ENCODE measurements around the gene S100A13. TPM values are rescaled to one million over a fixed set of nuclear protein-coding genes. Genes with fewer than 3 reads are reported as not detected.

The S100A13 gene
- total RNA-seq, 2 donors from 2014 or later = 5.0 to 10.3 TPM

DNA sequence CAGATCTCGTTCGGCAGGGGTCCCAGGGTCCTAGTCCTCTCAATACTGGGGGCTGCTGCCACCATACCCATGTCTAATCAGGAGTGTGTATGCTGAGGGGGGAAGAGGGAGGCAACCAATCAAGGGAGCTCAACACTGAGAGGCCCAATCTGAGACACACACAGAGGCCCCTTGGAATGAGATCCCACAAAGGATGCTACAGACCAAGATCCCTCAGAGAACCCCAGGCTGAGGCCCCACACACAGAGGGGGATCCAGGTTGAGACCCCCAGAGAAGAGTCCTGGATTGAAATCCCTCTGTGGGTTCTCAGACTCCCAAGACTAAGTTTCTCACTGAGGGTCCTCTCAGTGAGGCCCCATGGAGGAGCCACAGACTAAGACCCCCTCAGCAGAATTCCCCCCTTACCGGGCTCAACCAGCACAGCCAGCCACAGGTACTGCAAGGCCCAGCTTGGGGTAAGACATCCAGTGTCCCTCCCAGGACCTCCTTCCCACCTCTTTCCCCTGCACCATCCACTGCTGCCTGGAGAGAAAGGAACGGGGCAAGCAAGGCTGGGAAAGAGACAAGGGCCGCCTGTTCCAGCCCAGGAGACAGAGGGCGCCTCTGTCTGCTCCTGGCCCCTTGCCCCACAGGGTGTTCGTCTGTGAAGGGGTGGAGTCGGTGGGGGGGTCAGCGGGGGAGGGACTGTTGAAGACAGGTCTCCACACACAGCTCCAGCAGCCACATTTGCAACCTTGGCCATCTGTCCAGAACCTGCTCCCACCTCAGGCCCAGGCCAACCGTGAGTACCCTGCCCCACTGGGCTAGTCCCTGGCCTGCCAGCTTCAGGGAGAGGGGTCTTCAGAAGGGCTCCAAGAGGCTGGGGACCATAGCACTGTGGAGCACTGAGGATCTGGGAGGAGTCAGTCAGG lies 666 bp upstream of the S100A13 start, which contains the start of gene S100A1:
TSS of gene S100A1 (plus strand) at position 720 of the 912 bp plus-strand sequence. CDS start 2,088 bp downstream, outside the sequence.
- peak in 1 of 2 donors; percentile 20 for ATAC-seq
- Mint-ChIP-seq H3K27me3 (peaks cover 0 to 8% of the 10 kb centered on the region in 2 donors), H3K9me3 (no peaks in the 10 kb centered on the region), H3K27ac (no peak within 1 kb of the TSS), H3K4me3 (no peak within 1 kb of the TSS), H3K36me3 (no peaks in the 10 kb centered on the region), H3K4me1 (ENCODE audit: low read depth in 2 of 2) (peaks cover 6 to 17% of the 10 kb centered on the region in 2 donors)
- no peak for DNase-seq (ENCODE audit: low spot score)

DNA sequence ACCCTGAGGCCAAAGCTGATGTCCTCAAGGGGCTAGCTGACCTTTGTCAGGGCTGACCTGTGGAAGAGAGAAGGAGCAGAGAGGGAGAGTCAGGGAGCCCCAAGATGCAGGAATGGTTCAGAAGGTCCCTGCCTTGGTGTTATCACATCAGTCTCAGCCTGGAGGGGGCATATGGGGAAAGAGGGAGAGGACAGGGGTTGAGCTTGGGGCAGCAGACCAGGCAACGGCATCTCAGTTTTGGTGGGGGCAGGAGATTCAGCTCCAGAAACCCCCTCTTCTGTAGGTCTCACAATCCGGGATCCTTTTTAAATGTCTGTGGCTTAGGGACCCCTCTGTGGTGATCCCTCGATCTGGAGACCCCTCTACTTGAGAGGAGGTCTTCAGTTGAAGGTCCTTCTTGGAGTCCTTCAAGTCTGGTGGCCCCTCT lies 815 bp downstream of the S100A13 start:
- H3K4me3 Mint-ChIP-seq = no peak overlapping the region
- DNase-seq (ENCODE audit: low spot score) (no peak), ATAC-seq (no peak)
- H3K9me3 Mint-ChIP-seq = no peaks in the 10 kb centered on the region
- no peak overlapping the region for H3K27ac Mint-ChIP-seq
- peaks cover 0 to 8% of the 10 kb centered on the region in 2 donors for H3K27me3 Mint-ChIP-seq
- no peaks in the 10 kb centered on the region for H3K36me3 Mint-ChIP-seq
- H3K4me1 Mint-ChIP-seq (ENCODE audit: low read depth in 2 of 2) = peaks cover 0 to 11% of the 10 kb centered on the region in 2 donors

DNA sequence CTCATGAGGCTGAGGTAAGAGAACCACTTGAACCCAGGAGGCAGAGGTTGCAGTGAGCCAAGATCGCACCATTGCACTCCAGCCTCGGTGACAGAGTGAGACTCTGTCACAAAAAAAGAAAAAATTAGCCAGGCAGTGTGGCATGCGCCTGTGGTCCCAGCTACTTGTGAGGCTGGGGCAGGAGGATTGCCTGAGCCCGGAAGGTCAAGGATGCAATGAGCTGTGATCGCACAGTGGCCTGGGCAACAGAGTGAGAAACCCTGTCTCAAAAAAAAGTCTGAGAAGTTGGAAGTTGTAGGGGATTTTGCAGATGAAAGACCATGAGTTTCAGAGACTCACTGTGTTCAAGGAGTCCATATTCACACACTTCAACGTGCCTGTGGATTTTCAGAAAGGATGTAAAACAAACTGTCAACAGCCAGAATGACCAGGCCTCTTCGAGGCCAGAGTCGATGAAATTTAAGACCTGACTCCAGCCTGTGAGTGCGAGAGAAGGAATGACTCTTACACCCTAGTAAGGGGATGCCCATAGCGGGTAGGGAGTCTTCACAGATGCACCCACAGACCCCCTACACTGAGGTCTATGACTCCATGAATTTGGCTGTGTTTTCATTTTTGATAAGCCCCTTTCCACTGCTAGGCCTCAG lies 2.2 kb downstream of the S100A13 start:
- DNase-seq (ENCODE audit: low spot score) = no peak
- Mint-ChIP-seq H3K36me3 (no peaks in the 10 kb centered on the region), H3K27me3 (peaks cover 0 to 8% of the 10 kb centered on the region in 2 donors), H3K27ac (no peak overlapping the region), H3K9me3 (no peaks in the 10 kb centered on the region), H3K4me3 (no peak overlapping the region), H3K4me1 (ENCODE audit: low read depth in 2 of 2) (peaks cover 0 to 11% of the 10 kb centered on the region in 2 donors)
- no peak for ATAC-seq

DNA sequence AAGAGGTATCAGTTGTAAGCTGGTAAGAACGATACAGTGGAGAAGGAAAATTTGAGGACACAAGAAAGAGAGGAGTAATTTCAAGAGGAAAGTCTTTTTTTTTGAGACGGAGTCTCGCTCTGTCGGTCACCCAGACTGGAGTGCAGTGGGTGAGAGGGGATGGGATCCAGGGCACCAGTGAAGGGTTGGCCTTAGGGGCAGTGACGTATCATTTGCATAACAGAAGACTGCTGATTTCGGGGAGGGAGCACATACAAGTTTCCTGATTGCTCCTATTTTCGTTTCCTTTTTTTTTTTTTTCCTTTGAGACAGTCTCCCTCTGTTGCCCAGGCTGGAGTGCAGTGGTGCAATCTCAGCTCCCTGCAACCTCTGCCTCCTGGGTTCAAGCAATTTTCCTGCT lies 4.2 kb downstream of the S100A13 start:
- DNase-seq (ENCODE audit: low spot score) = no peak
- Mint-ChIP-seq H3K4me1 (ENCODE audit: low read depth in 2 of 2) (peaks cover 0 to 11% of the 10 kb centered on the region in 2 donors), H3K27me3 (peaks cover 0 to 8% of the 10 kb centered on the region in 2 donors), H3K36me3 (no peaks in the 10 kb centered on the region), H3K27ac (no peak overlapping the region), H3K9me3 (no peaks in the 10 kb centered on the region), H3K4me3 (no peak overlapping the region)
- ATAC-seq = no peak

DNA sequence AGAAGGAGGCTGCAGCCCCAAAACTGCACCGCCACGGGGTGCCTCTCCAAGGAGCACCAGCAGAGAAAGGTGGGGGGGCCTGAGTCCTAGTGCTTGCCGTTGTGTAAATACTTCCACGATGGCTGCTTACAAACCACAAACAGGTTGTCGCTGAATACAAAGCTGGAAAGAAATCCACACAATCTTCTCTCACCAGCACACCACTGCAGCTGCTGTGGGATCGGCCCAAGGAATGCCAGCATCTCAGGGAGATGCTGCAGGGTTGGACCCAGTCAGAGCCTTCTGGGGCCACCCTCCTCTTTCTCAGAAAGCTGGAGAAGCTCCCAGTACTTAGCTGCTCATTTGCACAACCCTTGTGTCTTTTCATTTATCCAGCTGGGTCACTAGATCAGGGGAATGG lies 8.1 kb downstream of the S100A13 start:
- DNase-seq (ENCODE audit: low spot score) (no peak), ATAC-seq (no peak)
- Mint-ChIP-seq H3K4me1 (ENCODE audit: low read depth in 2 of 2) (peaks cover 0 to 5% of the 10 kb centered on the region in 2 donors), H3K9me3 (no peaks in the 10 kb centered on the region), H3K27ac (no peak overlapping the region), H3K27me3 (no peaks in the 10 kb centered on the region), H3K4me3 (no peak overlapping the region), H3K36me3 (no peaks in the 10 kb centered on the region)

DNA sequence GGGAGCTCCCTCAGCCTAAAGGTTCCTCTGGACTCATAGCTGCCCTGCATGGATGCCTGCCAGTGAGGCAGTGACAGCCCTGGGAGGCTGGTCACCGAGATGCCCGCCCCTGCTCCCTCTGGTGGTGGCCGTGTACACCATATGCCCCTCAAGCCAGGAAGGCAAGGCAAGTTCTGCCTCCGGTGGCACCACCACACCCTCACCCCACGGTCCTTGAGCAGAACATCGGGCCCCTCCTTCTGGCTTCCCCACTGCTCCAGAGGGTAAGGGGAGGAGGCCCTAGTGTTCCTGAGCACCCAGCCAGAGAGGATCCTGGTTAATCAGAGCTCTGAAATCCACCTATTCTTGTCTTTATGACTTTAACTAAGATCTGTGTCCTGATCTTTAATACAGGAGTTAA lies 9.6 kb downstream of the S100A13 start:
- Mint-ChIP-seq H3K4me3 (no peak overlapping the region), H3K9me3 (no peaks in the 10 kb centered on the region), H3K36me3 (no peaks in the 10 kb centered on the region), H3K27ac (peak overlapping the region in 1 of 2 donors; percentile 39), H3K27me3 (no peaks in the 10 kb centered on the region), H3K4me1 (ENCODE audit: low read depth in 2 of 2) (peaks cover 0 to 5% of the 10 kb centered on the region in 2 donors)
- DNase-seq (ENCODE audit: low spot score) (peak; percentile 69), ATAC-seq (peak; percentile 85 to 90)

DNA sequence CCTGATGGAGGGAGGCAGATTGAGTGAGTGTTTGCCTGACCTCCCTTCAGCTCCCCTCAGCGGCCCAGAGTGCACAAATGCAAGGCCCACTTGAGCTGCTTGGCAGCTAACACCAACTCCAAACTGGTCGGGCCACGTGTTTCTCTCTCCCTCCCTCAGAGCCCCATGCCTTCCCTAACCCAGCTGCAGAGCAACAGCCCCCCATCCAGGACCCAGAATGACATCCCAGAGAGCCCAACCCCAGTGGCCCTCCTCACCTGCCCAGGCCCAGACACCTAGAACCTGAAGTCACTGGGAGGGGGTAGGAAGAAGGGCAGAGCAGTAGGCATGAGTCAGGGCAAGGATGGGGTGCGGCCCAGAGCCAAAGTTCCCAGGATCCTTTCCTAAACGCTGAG lies 10.4 kb downstream of the S100A13 start:
- Mint-ChIP-seq H3K4me1 (ENCODE audit: low read depth in 2 of 2) (peaks cover 0 to 5% of the 10 kb centered on the region in 2 donors), H3K4me3 (no peak overlapping the region), H3K27me3 (no peaks in the 10 kb centered on the region), H3K9me3 (no peaks in the 10 kb centered on the region), H3K27ac (no peak overlapping the region), H3K36me3 (no peaks in the 10 kb centered on the region)
- DNase-seq (ENCODE audit: low spot score) (no peak), ATAC-seq (no peak)

DNA sequence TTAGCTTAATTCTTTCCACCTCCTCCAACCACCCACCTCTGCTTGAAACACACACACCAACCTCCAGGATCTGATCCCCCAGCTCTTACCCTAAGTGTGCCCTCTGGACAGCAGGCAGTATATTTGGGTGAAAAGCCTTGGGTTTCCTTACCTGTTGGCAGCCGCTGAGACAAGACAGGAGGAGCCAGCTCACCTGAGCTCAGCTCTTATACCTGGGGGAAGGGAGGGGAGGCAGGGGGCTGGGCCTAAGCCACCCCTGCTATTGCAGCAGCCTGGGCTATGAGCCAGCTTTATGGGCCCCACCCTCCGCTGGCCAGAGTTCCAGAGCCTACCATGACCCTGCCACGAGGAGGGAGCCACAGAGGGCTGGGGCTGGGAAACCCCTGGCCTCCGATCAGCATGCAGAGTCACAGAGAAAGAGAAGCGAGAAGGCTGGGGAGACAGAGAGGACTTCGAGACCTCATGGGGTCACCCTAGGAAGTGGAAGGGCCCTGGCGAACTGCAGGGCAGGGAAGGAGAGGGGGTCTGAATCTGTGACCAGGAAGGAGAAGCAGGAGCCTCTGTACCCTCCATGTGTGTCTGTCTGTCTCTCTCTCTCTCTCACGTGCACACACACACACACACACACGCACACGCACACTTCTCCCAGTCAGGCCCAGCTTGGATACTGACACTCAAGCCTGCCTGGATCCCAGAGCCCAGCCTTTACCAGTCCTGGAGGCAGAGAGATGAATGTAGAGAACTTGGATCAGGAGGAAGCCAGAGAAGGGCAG lies 11.0 kb downstream of the S100A13 start, which contains the start of gene S100A14:
TSS of gene S100A14 (minus strand) at position 182 of the 773 bp plus-strand sequence. CDS start 467 bp downstream, outside the sequence.
- no peaks in the 10 kb centered on the region for H3K36me3 Mint-ChIP-seq
- no peak within 1 kb of the TSS for H3K4me3 Mint-ChIP-seq
- H3K27ac Mint-ChIP-seq = no peak within 1 kb of the TSS
- no peaks in the 10 kb centered on the region for H3K9me3 Mint-ChIP-seq
- peaks cover 0 to 2% of the 10 kb centered on the region in 2 donors for H3K27me3 Mint-ChIP-seq
- no peak for DNase-seq (ENCODE audit: low spot score)
- H3K4me1 Mint-ChIP-seq (ENCODE audit: low read depth in 2 of 2) = peaks cover 0 to 5% of the 10 kb centered on the region in 2 donors
- no peak for ATAC-seq

DNA sequence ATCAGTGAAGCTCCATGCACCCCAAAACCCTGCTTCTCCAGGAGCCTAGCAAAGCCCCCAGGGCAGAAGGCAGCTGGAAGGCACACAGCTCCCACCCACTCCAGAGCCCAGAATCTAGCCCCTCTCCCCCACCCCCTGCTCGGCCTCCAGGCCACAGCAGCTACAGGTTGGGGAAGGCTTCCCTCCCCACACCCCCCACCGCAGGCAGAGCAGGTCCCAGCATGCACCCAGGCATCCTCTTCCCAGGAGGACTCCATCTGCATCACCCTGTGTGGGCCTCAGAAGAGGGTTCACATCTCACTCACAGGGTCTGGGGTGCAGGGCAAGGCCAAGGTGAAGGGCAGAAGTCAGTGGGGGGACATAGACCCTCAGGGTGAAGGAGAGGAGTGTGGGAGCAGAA lies 11.9 kb downstream of the S100A13 start:
- Mint-ChIP-seq H3K4me3 (no peak overlapping the region), H3K4me1 (ENCODE audit: low read depth in 2 of 2) (peaks cover 0 to 5% of the 10 kb centered on the region in 2 donors), H3K9me3 (no peaks in the 10 kb centered on the region), H3K27ac (no peak overlapping the region), H3K27me3 (peaks cover 0 to 3% of the 10 kb centered on the region in 2 donors), H3K36me3 (no peaks in the 10 kb centered on the region)
- DNase-seq (ENCODE audit: low spot score) = no peak
- ATAC-seq = no peak

DNA sequence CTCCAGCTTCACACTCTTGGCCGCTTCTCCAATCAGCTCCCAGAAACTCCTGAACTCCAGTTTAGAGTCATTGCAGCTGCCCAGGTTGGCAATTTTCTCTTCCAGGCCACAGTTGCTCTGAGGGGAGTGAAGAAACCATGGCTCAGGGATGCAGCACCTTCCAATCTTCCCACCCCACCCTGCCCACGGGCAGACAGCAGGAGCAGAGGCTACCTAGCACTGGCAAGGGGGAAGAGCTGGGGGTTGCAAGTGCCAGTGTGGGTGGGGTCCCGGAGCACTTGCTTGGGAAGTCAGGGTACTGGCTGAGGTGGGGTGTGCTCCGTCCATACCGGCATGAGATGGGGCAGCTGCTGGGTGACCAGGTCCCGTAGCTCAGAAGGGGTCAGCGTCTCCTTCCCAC lies 12.4 kb downstream of the S100A13 start:
- no peaks in the 10 kb centered on the region for H3K36me3 Mint-ChIP-seq
- no peak overlapping the region for H3K27ac Mint-ChIP-seq
- peaks cover 0 to 5% of the 10 kb centered on the region in 2 donors for H3K4me1 Mint-ChIP-seq (ENCODE audit: low read depth in 2 of 2)
- no peak overlapping the region for H3K4me3 Mint-ChIP-seq
- H3K9me3 Mint-ChIP-seq = no peaks in the 10 kb centered on the region
- DNase-seq (ENCODE audit: low spot score) (no peak), ATAC-seq (no peak)
- H3K27me3 Mint-ChIP-seq = peaks cover 0 to 3% of the 10 kb centered on the region in 2 donors

DNA sequence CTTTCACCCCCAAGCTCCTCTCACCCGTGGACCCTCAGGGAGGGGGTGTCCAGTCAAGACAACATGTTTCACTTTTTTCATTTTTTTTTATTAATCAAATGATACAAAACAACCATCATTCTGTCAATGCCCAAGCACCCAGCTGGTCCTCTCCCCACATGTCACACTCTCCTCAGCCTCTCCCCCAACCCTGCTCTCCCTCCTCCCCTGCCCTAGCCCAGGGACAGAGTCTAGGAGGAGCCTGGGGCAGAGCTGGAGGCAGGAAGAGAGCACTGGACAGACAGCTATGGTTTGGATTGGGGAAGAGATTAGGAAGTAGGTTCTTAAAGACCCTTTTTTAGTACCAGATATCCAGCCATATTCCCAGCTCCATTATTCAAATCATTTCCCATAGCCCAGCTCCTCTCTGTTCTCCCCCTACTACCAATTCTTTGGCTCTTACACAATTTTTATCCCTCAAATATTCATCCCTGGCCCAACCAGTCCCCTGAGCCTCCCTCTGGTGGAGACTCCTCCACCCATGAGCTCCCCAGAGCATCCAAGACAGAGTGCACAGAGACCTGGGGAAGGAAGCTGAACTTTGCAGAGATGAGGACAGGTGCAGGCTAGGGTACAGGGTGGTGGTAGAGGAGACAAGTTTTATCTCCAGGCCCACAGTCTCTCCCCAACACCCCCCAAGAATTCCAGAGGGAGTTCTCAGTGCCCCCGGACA lies 13.0 kb downstream of the S100A13 start:
- no peaks in the 10 kb centered on the region for H3K9me3 Mint-ChIP-seq
- no peak overlapping the region for H3K27ac Mint-ChIP-seq
- peaks cover 0 to 3% of the 10 kb centered on the region in 2 donors for H3K27me3 Mint-ChIP-seq
- peaks cover 0 to 5% of the 10 kb centered on the region in 2 donors for H3K4me1 Mint-ChIP-seq (ENCODE audit: low read depth in 2 of 2)
- no peak for ATAC-seq
- H3K4me3 Mint-ChIP-seq = no peak overlapping the region
- no peak for DNase-seq (ENCODE audit: low spot score)
- no peaks in the 10 kb centered on the region for H3K36me3 Mint-ChIP-seq

DNA sequence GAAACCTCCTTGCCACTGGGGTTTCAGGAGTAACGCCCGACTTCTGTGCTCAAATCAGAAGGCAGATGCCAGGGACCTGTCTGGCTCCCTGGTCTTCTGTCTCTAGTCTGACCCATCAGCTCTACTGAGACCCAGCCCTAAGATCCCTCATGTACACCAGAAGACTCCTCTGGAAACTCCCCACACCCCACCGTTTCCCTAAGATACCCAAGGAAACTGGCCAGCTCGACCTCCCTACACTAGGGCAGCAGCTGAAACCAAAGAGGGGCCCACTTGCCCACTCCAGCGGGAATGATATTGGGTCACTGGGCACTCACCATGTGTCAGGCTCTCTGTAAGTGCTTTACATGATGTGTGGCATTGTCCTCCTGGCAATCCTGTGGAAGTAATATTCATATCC lies 13.9 kb downstream of the S100A13 start:
- ATAC-seq (no peak), DNase-seq (ENCODE audit: low spot score) (no peak)
- H3K27ac Mint-ChIP-seq = no peak overlapping the region
- H3K27me3 Mint-ChIP-seq = peaks cover 0 to 3% of the 10 kb centered on the region in 2 donors
- H3K36me3 Mint-ChIP-seq = no peaks in the 10 kb centered on the region
- H3K9me3 Mint-ChIP-seq = no peaks in the 10 kb centered on the region
- peaks cover 0 to 5% of the 10 kb centered on the region in 2 donors for H3K4me1 Mint-ChIP-seq (ENCODE audit: low read depth in 2 of 2)
- no peak overlapping the region for H3K4me3 Mint-ChIP-seq

All from natural killer cell treated with Interleukin-12 subunit alpha and Interleukin-12 subunit beta and Interleukin-15 and Interleukin-18, amount 100 ng/mL, for 72 hours (primary cell).